T-helper 1 cell treated with Interleukin-12 subunit alpha and Interleukin-12 subunit beta and Interleukin-4 antibody, amounts not matched to agents 30 μg/mL and 1 μg/mL, for 36 hours (primary cell): ENCODE measurements around the gene GLE1.
"Not testable (repeated sequence)": the region's sequence is repeated elsewhere in the genome, so short reads cannot be mapped to it uniquely, and the experiment has no call there.

Experiments
- H3K27ac Mint-ChIP-seq: one replicate; pipeline ENCODE4 v1.8.0; 2021; ENCODE audit warnings: mild to moderate bottlenecking, mixed read lengths
- H3K27me3 Mint-ChIP-seq: one replicate; pipeline ENCODE4 v1.8.0; 2021; ENCODE audit warnings: low read depth, mixed read lengths
- H3K36me3 Mint-ChIP-seq: one replicate; pipeline ENCODE4 v1.8.0; 2021; ENCODE audit warnings: low read depth, mixed read lengths
- H3K4me1 Mint-ChIP-seq: one replicate; pipeline ENCODE4 v1.8.0; 2021; ENCODE audit warnings: low read depth, mixed read lengths
- H3K4me3 Mint-ChIP-seq: one replicate; pipeline ENCODE4 v1.8.0; 2021; ENCODE audit warnings: mild to moderate bottlenecking, moderate library complexity, mixed read lengths
- H3K9me3 Mint-ChIP-seq: one replicate; pipeline ENCODE4 v1.8.0; 2021; ENCODE audit warnings: mixed read lengths

Gene GLE1

DNA sequence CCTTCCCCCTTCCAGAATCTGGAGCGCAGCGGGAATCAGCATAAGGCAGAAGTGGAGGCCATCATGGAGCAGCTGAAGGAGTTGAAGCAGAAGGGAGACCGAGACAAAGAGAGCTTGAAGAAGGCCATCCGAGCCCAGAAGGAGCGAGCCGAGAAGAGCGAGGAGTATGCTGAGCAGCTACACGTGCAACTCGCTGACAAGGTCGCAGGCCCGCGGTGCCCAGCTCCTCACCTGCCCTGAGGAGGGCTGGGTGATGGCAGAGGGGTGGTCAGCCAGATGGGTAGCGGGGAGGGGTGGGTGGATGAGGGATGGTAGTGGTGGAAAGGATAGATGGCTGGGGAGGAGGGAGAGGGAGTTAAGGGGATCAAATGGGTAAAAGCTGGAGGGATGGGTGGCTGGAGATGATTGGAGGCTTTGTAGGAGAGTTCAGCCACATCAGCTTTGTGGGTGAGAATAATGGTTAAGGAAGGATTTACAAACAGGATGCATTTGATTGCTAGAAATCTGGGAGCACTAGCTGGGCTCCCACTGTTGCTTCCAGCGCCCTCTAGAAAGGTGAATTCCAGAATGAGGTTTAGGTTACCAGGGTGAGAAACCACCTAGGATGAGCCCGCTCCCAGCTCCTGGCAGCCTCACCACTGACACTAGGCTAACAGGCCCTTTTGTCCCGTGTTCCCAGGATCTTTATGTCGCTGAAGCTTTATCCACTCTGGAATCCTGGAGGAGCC is 19.7 kb upstream of the GLE1 start:
- Mint-ChIP-seq H3K27me3 (no peaks in the 10 kb centered on the region), H3K36me3 (peaks cover 46% of the 10 kb centered on the region), H3K4me1 (no peaks in the 10 kb centered on the region), H3K9me3 (no peaks in the 10 kb centered on the region), H3K27ac (no peak overlapping the region), H3K4me3 (no peak overlapping the region)

DNA sequence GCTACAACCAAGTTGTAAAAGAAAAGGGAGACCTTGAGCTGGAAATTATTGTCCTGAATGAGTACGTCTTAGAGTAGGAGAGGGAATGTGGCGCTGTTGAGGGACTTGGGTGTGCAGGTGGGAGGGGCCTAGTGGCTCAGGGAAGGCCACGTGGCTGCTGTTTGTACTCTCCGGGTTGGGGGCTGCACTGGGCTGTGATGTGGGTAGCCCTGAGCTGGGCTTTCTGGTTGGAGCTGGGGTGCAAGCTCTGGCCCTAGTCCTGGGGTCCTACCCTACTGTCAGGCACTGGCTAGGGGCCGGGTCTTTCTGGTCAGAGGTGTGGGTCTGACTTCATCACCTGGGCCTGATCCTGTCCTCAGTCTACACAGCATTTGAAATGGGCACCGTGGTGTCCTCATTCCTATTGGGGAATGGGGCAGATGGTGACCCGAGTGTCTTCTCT is 19.1 kb upstream of the GLE1 start:
- H3K4me1 Mint-ChIP-seq, result no peaks in the 10 kb centered on the region
- no peak overlapping the region for H3K27ac Mint-ChIP-seq
- no peak overlapping the region for H3K4me3 Mint-ChIP-seq
- no peaks in the 10 kb centered on the region for H3K9me3 Mint-ChIP-seq
- peaks cover 46% of the 10 kb centered on the region for H3K36me3 Mint-ChIP-seq
- H3K27me3 Mint-ChIP-seq, result no peaks in the 10 kb centered on the region

- Mint-ChIP-seq H3K27me3 (no peaks in the 10 kb centered on the region), H3K36me3 (peaks cover 44% of the 10 kb centered on the region), H3K4me1 (no peaks in the 10 kb centered on the region), H3K27ac (no peak overlapping the region), H3K9me3 (no peaks in the 10 kb centered on the region), H3K4me3 (no peak overlapping the region)
Measured at GRCh38 chr9:128486201-128486600, 18.3 kb upstream of the GLE1 start.

DNA sequence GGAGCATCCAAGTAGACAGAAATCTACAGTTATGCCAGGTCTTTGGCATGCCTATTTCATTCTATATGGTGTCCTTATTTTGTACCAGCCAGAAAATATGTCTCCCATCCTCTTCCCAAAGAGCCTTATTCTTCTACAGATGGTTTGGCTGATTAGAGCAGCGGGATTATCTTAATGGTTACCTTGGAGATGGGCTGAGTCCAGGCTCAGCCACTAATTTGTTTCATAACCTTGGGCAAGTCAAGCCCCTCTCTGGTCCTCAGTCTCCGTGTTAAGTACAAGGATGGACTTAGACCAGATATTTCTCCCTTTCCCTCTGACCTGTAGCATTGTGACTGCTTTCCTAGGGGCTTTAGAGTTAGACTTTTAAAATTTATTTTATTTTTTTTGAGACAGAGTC is 11.1 kb upstream of the GLE1 start:
- H3K9me3 Mint-ChIP-seq, result no peaks in the 10 kb centered on the region
- H3K4me1 Mint-ChIP-seq, result no peaks in the 10 kb centered on the region
- H3K36me3 Mint-ChIP-seq, result peaks cover 31% of the 10 kb centered on the region
- no peaks in the 10 kb centered on the region for H3K27me3 Mint-ChIP-seq
- H3K4me3 Mint-ChIP-seq, result no peak overlapping the region
- no peak overlapping the region for H3K27ac Mint-ChIP-seq

- H3K4me1 Mint-ChIP-seq, result no peaks in the 10 kb centered on the region
- H3K27ac Mint-ChIP-seq, result no peak overlapping the region
- H3K4me3 Mint-ChIP-seq, result no peak overlapping the region
- H3K27me3 Mint-ChIP-seq, result no peaks in the 10 kb centered on the region
- H3K9me3 Mint-ChIP-seq, result no peaks in the 10 kb centered on the region
- H3K36me3 Mint-ChIP-seq, result peaks cover 33% of the 10 kb centered on the region
Measured at GRCh38 chr9:128494108-128494745, 10.3 kb upstream of the GLE1 start.

- H3K4me1 Mint-ChIP-seq, result no peaks in the 10 kb centered on the region
- no peak overlapping the region for H3K4me3 Mint-ChIP-seq
- no peaks in the 10 kb centered on the region for H3K9me3 Mint-ChIP-seq
- H3K36me3 Mint-ChIP-seq, result peaks cover 29% of the 10 kb centered on the region
- no peak overlapping the region for H3K27ac Mint-ChIP-seq
- H3K27me3 Mint-ChIP-seq, result no peaks in the 10 kb centered on the region
Measured at GRCh38 chr9:128494746-128495129, 9.8 kb upstream of the GLE1 start.

DNA sequence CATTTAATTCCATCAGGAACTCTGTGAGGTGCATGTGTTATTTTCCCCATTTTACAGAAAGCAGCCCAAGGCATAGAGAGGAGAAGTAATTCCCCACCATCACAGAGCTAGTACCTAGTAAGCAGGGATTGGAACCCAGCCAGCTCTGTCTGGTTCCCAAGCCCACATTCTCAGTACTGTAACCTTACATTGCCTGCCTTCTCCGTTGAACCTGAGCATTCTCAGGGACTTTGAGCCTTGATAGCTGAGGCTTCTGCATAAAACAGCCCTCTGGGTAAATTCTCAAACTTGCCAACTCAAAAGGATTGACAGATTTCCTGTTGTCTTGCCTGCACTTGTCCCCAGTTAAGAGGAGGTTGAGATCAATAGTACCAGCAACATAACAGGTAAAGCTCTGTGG is 9.2 kb upstream of the GLE1 start:
- Mint-ChIP-seq H3K36me3 (peaks cover 33% of the 10 kb centered on the region), H3K9me3 (no peaks in the 10 kb centered on the region), H3K27me3 (no peaks in the 10 kb centered on the region), H3K27ac (no peak overlapping the region), H3K4me3 (no peak overlapping the region), H3K4me1 (peaks cover 2% of the 10 kb centered on the region)

GRCh38 chr9:128495804-128496417 is 8.6 kb upstream of the GLE1 start:
- H3K9me3 Mint-ChIP-seq, result no peaks in the 10 kb centered on the region
- peaks cover 2% of the 10 kb centered on the region for H3K4me1 Mint-ChIP-seq
- H3K36me3 Mint-ChIP-seq, result peaks cover 31% of the 10 kb centered on the region
- H3K27ac Mint-ChIP-seq, result peak overlapping the region; percentile 45
- no peaks in the 10 kb centered on the region for H3K27me3 Mint-ChIP-seq
- no peak overlapping the region for H3K4me3 Mint-ChIP-seq

DNA sequence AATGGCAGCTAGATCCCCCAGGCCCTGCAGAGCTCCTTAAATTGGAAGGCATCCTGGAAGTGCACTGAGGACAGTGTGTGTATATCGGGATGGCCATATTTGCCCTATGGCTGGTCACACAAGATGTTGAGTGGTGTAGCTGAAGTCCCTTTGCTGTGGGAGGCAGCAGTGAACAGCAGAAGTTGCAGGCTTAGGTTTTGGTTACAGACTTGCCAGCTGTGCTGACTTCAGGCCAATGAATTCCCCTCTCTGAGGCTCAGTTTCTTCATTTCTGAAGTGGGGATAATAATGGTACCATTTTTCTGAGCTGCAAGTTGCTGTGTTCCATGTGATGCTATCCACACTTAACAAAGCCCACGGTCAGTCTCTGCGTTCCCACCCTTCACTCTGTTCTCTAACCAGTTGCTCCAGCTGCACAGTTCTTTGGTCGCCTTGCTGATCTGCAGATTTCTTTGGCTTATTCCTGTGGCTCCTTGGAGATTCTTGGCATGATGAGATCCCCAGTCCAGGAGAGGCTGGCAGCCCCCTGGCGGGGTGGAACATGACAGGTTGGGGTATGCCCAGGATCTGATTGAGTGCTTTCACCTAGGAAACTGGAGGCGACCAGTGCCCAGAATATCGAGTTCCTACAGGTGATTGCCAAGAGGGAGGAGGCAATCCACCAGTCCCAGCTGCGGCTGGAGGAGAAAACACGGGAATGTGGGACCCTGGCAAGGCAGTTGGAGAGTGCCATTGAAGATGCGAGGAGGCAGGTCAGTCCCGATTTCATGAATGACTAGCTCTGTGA is 6.5 kb upstream of the GLE1 start:
- no peaks in the 10 kb centered on the region for H3K27me3 Mint-ChIP-seq
- no peak overlapping the region for H3K4me3 Mint-ChIP-seq
- no peak overlapping the region for H3K27ac Mint-ChIP-seq
- no peaks in the 10 kb centered on the region for H3K9me3 Mint-ChIP-seq
- peaks cover 23% of the 10 kb centered on the region for H3K36me3 Mint-ChIP-seq
- H3K4me1 Mint-ChIP-seq, result peaks cover 2% of the 10 kb centered on the region

- Mint-ChIP-seq H3K4me3 (no peak overlapping the region), H3K4me1 (peaks cover 7% of the 10 kb centered on the region), H3K27me3 (no peaks in the 10 kb centered on the region), H3K27ac (no peak overlapping the region), H3K36me3 (peaks cover 23% of the 10 kb centered on the region), H3K9me3 (no peaks in the 10 kb centered on the region)
Measured at GRCh38 chr9:128498911-128499310, 5.6 kb upstream of the GLE1 start.

DNA sequence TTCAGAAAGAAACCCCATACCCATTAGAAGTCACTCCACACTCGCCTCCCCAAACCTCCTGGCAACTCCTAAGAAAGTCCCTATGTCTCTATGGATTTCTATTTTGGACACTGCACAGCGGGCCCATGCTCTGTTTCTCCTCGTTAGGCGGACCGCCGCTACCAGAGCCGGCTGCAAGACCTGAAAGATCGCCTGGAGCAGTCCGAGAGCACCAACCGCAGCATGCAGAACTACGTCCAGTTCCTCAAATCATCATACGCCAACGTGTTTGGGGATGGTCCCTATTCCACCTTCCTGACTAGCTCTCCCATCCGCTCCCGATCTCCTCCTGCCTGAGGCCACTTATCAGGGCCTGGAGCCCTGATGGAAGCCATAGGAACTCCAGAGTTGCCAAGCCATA is 4.6 kb upstream of the GLE1 start:
- H3K27ac Mint-ChIP-seq, result no peak overlapping the region
- no peaks in the 10 kb centered on the region for H3K9me3 Mint-ChIP-seq
- peaks cover 8% of the 10 kb centered on the region for H3K4me1 Mint-ChIP-seq
- peaks cover 23% of the 10 kb centered on the region for H3K36me3 Mint-ChIP-seq
- no peak overlapping the region for H3K4me3 Mint-ChIP-seq
- H3K27me3 Mint-ChIP-seq, result no peaks in the 10 kb centered on the region

DNA sequence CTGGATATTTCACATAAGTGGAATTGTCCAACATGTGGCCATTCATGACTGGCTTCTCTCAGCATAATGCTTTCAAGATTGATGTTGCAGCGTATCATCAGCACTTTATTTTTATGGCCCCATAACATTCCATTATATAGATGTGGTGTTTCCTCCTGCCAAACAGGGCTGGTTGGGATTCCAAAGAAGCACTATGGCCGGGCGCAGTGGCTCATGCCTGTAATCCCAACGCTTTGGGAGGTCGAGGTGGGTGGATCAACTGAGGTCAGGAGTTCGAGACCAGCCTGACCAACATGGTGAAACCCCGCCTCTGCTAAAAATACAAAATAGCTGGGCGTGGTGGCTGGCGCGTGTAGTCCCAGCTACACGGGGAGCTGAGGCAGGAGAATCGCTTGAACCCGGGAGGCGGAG is 1.1 kb upstream of the GLE1 start:
- not testable (repeated sequence) for H3K27me3 Mint-ChIP-seq, H3K9me3 Mint-ChIP-seq
- H3K4me1 Mint-ChIP-seq, result peaks cover 19% of the 10 kb centered on the region
- H3K4me3 Mint-ChIP-seq, result peak overlapping the region; percentile 72
- H3K36me3 Mint-ChIP-seq, result peaks cover 10% of the 10 kb centered on the region
- peak overlapping the region; percentile 76 for H3K27ac Mint-ChIP-seq

- peak overlapping the region; percentile 76 for H3K27ac Mint-ChIP-seq
- peak overlapping the region; percentile 72 for H3K4me3 Mint-ChIP-seq
- peaks cover 11% of the 10 kb centered on the region for H3K36me3 Mint-ChIP-seq
- H3K4me1 Mint-ChIP-seq, result peaks cover 19% of the 10 kb centered on the region
- no peaks in the 10 kb centered on the region for H3K27me3 Mint-ChIP-seq
- H3K9me3 Mint-ChIP-seq, result no peaks in the 10 kb centered on the region
Measured at GRCh38 chr9:128503870-128504269, 649 bp upstream of the GLE1 start.

GRCh38 chr9:128505414-128505765 is 871 bp downstream of the GLE1 start:
- H3K27me3 Mint-ChIP-seq, result no peaks in the 10 kb centered on the region
- H3K27ac Mint-ChIP-seq, result peak overlapping the region; percentile 97
- H3K36me3 Mint-ChIP-seq, result peaks cover 14% of the 10 kb centered on the region
- peak overlapping the region; percentile 97 for H3K4me3 Mint-ChIP-seq
- H3K4me1 Mint-ChIP-seq, result peaks cover 17% of the 10 kb centered on the region
- no peaks in the 10 kb centered on the region for H3K9me3 Mint-ChIP-seq
